GM12878 (cell line): ENCODE data around the gene INSYN2B. TPM values are rescaled to one million over a fixed set of nuclear protein-coding genes. Genes with fewer than 3 reads are reported as not detected.

Source experiments
- ATAC-seq: fragments of 200-7000 bp; cut with Tn5 transposase; 3 replicates; pipeline ENCODE4 v1.9.1; 2020; ENCODE audit warnings: mild to moderate bottlenecking, moderate library complexity
- BruUV-seq: library from RNA; stranded (reverse); fragments of 400-500 nt; replicated peaks from 2 replicates; lab custom pipeline; 2021; lab: Mats Ljungman, UMichigan
- CTCF ChIA-PET: fragments of 300-600 bp; sonication (Branson Sonifier 250); formaldehyde crosslinking; extraction: SDS; loops from one replicate; lab custom pipeline; 2021; ENCODE audit warnings: inconsistent platforms; lab: Yijun Ruan, JAX
- POLR2A ChIA-PET: fragments of 350-600 bp; formaldehyde crosslinking; extraction: SDS; loops from one replicate; lab custom pipeline; 2021; ENCODE audit warnings: inconsistent platforms; lab: Charles Lee
- RAD21 ChIA-PET: fragments of 300-600 bp; sonication (Branson Sonifier 250); formaldehyde crosslinking; loops from one replicate; lab custom pipeline; 2023; ENCODE audit warnings: antibody characterized with exemption; ENCODE audit not compliant: unreplicated experiment; lab: Charles Lee
- SMC1A ChIA-PET: fragments of 300-600 bp; sonication (Branson Sonifier 250); formaldehyde crosslinking; loops from one replicate; lab custom pipeline; 2023; ENCODE audit not compliant: unreplicated experiment, uncharacterized antibody; lab: Charles Lee
- DNase-seq: peaks from one replicate; pipeline ENCODE4 v3.0.0-alpha.2; 2011; ENCODE audit warnings: low read depth, low spot score
- FAIRE-seq: peaks from 3 replicates; lab custom pipeline; 2011; peaks lifted over from hg19 to GRCh38; lab: Jason Lieb, UNC
- H2AFZ ChIP-seq: 2 replicates; pipeline ENCODE4 v1.6.0; 2011; ENCODE audit warnings: low read depth, low read length, control low read depth; ENCODE audit not compliant: control insufficient read depth
- H3K27ac ChIP-seq: 2 replicates; pipeline ENCODE4 v1.5.1; 2011; ENCODE audit warnings: control low read depth; ENCODE audit not compliant: control insufficient read depth, insufficient read depth
- H3K27me3 ChIP-seq, 2 experiments: replicated peaks in 1 of 2; 2 replicates each; pipeline versions ENCODE4 v1.6.0 to v1.6.1; 2011; ENCODE audit warnings: low read length in 1 of 2; ENCODE audit not compliant: control insufficient read depth in 2 of 2, insufficient read depth in 2 of 2
- H3K36me3 ChIP-seq, 2 experiments: 2 replicates each; pipeline ENCODE4 v1.5.1; 2011; ENCODE audit warnings: low read length in 1 of 2; ENCODE audit not compliant: control insufficient read depth in 2 of 2, insufficient read depth in 2 of 2
- H3K4me1 ChIP-seq: 2 replicates; pipeline ENCODE4 v1.6.1; 2011; ENCODE audit warnings: mild to moderate bottlenecking, low read length, moderate library complexity, mixed read lengths; ENCODE audit not compliant: control insufficient read depth, insufficient read depth
- H3K4me2 ChIP-seq: 2 replicates; pipeline ENCODE4 v1.6.0; 2011; ENCODE audit warnings: control low read depth; ENCODE audit not compliant: control insufficient read depth, insufficient read depth
- H3K4me3 ChIP-seq: fragments of 200-600 bp; sonication (generic); 2 replicates; pipeline ENCODE4 v1.5.1; 2016
- H3K79me2 ChIP-seq: 2 replicates; pipeline ENCODE4 v1.6.0; 2011; ENCODE audit warnings: low read length; ENCODE audit not compliant: control insufficient read depth, insufficient read depth
- H3K9ac ChIP-seq: 2 replicates; pipeline ENCODE4 v1.8.0; 2011; ENCODE audit warnings: low read length, control low read depth, mixed read lengths; ENCODE audit not compliant: control insufficient read depth, insufficient read depth
- H3K9me3 ChIP-seq: replicated peaks from 3 replicates; pipeline ENCODE4 v1.5.1; 2011; ENCODE audit warnings: mild to moderate bottlenecking, low read length; ENCODE audit not compliant: control insufficient read depth, insufficient read depth
- H4K20me1 ChIP-seq: 2 replicates; pipeline ENCODE4 v1.6.0; 2011; ENCODE audit not compliant: control insufficient read depth, insufficient read depth
- CBFB ChIP-seq: IDR thresholded peaks from 2 replicates; pipeline ENCODE4 v1.6.1; 2016; ENCODE audit warnings: antibody characterized with exemption, low read depth
- EGR1 ChIP-seq, 2 experiments: IDR thresholded peaks; 1 replicate in 1 of 2; 2 replicates in 1 of 2; pipeline ENCODE4 v1.6.1; 2011 to 2012; ENCODE audit warnings: low read depth in 2 of 2, low read length in 2 of 2, borderline replicate concordance in 1 of 2, mild to moderate bottlenecking in 1 of 2, moderate library complexity in 1 of 2
- FOXM1 ChIP-seq: IDR thresholded peaks from 2 replicates; pipeline ENCODE4 v1.6.1; 2012; ENCODE audit warnings: low read depth, mild to moderate bottlenecking, inconsistent platforms, low read length, moderate library complexity
- IKZF2 ChIP-seq, 2 experiments: fragments of 450-650 bp; IDR thresholded peaks; 2 replicates each; pipeline ENCODE4 v1.6.1; 2017; ENCODE audit warnings: mild to moderate bottlenecking in 2 of 2, moderate library complexity in 2 of 2
- KDM1A ChIP-seq: fragments of 200-600 bp; sonication (generic); IDR thresholded peaks from 2 replicates; pipeline ENCODE4 v1.6.1; 2016; ENCODE audit warnings: borderline replicate concordance
- NR2F1 ChIP-seq: fragments of 450-650 bp; conservative IDR thresholded peaks from 2 replicates; pipeline ENCODE4 v1.6.1; 2017; ENCODE audit warnings: mild to moderate bottlenecking
- RB1 ChIP-seq: fragments of 450-650 bp; formaldehyde crosslinking; IDR thresholded peaks from 2 replicates; pipeline ENCODE4 v1.6.1; 2017; ENCODE audit warnings: mild to moderate bottlenecking, borderline replicate concordance
- RUNX3 ChIP-seq: IDR thresholded peaks from 2 replicates; pipeline ENCODE4 v1.6.1; 2012; ENCODE audit warnings: low read length, inconsistent platforms
- SIX5 ChIP-seq: IDR thresholded peaks from 2 replicates; pipeline ENCODE4 v1.6.1; 2011; ENCODE audit warnings: mild to moderate bottlenecking, low read depth, low read length, moderate library complexity; ENCODE audit not compliant: severe bottlenecking
- SREBF1 ChIP-seq: IDR thresholded peaks from 2 replicates; pipeline ENCODE4 v1.6.1; 2012; ENCODE audit warnings: mild to moderate bottlenecking, low read length
- TCF12 ChIP-seq: IDR thresholded peaks from 2 replicates; pipeline ENCODE4 v1.6.1; 2011; ENCODE audit warnings: low read depth, mild to moderate bottlenecking, low read length
- WRNIP1 ChIP-seq: IDR thresholded peaks from 2 replicates; pipeline ENCODE4 v1.6.1; 2011; ENCODE audit warnings: low read depth, low read length, improper control_type of control experiment, borderline replicate concordance
- ZBED1 ChIP-seq: IDR thresholded peaks from 2 replicates; pipeline ENCODE4 v1.6.1; 2016; ENCODE audit warnings: borderline replicate concordance
- WGBS: methylation state at CpG from one replicate; pipeline ENCODE4 v1.1.6; 2016; ENCODE audit warnings: low lambda C conversion rate; ENCODE audit not compliant: insufficient replicate concordance, insufficient coverage; ENCODE audit errors: missing lambda C conversion rate; 5-methylcytosine and 5-hydroxymethylcytosine counted together
- in situ Hi-C: fragments of 300-500 bp; cut with MboI; formaldehyde crosslinking; loops from 9 replicates; pipeline ENCODE4 v1.14.3; 2018; ENCODE audit warnings: mixed read lengths
- intact Hi-C: fragments of 100-400 bp; cut with micrococcal nuclease; formaldehyde crosslinking; loops from one replicate; pipeline ENCODE4 v1.14.2; 2022; ENCODE audit not compliant: unreplicated experiment
- polyA plus RNA-seq, 11 experiments: library from polyadenylated mRNA; depleted of rRNA in 4 of 11; unstranded in 6 of 11; stranded (reverse) in 5 of 11; fragments of >200 nt; fragmentation: Nextera tagmentation in 4 of 11; fragmentation: Illumina TruSeq in 1 of 11; extraction: Ambion mirVana in 4 of 11; extraction: Trizol in 1 of 11; gene quantifications; 1 replicate in 1 of 11; 2 replicates in 10 of 11; pipeline versions ENCODE4 v1.2.1 to v1.2.3, GENCODE V29; 2011 to 2016; ENCODE audit warnings: inconsistent platforms in 2 of 11, missing spikeins in 2 of 11, low read depth in 1 of 11
- total RNA-seq, 4 experiments: library from RNA; depleted of rRNA in 3 of 4; stranded (reverse); fragments of >200 nt in 3 of 4; fragmentation: Illumina TruSeq in 1 of 4; extraction: Trizol in 1 of 4; gene quantifications; 2 replicates each; pipeline versions ENCODE4 v1.2.1 to v1.2.3, GENCODE V29; 2013 to 2021
- TF ChIP-seq, protein P1 (sequence below): IDR thresholded peaks from 2 replicates; pipeline ENCODE4 v1.6.1; 2012; ENCODE audit warnings: low read depth, low read length, improper control_type of control experiment
- TF ChIP-seq, protein P2 (sequence below): fragments of 450-650 bp; IDR thresholded peaks from 2 replicates; pipeline ENCODE4 v1.6.1; 2016; ENCODE audit warnings: mild to moderate bottlenecking
- TF ChIP-seq, protein P3 (sequence below): IDR thresholded peaks from 2 replicates; pipeline ENCODE4 v1.6.1; 2011; ENCODE audit warnings: borderline replicate concordance, low read depth, mild to moderate bottlenecking, moderate library complexity, mixed read lengths, low read length; ENCODE audit not compliant: insufficient read depth; ENCODE audit errors: extremely low read length

INSYN2B gene
- total and polyA plus RNA-seq, 10 of the 15 experiments (the other 5 are each of a cell fraction or from before 2014, with no cell fraction given): 0.05 to 0.27 (median 0.13) TPM; not detected in 7

DNA sequence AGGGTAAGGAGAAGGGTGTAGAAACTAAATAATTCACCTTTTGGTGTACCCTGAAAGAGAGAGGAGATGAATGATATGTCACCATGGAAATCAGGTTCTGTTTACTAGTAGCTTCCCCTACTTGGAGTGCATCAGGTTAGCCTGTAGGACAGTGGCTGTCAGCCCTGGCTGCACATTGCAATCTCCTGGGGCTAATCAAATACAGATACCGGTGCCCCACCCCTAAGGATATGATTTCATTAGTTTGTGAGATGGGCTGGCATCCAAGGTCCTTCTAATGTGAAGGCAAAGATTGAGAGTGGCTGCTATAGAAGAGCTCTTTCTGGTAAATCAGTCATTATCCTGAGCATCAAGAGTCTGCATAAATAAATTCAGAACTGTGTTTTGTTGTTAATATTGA is 47.2 kb downstream of the INSYN2B start (continued):
- TF ChIP-seq, protein P1, sequence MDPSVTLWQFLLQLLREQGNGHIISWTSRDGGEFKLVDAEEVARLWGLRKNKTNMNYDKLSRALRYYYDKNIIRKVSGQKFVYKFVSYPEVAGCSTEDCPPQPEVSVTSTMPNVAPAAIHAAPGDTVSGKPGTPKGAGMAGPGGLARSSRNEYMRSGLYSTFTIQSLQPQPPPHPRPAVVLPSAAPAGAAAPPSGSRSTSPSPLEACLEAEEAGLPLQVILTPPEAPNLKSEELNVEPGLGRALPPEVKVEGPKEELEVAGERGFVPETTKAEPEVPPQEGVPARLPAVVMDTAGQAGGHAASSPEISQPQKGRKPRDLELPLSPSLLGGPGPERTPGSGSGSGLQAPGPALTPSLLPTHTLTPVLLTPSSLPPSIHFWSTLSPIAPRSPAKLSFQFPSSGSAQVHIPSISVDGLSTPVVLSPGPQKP: no peak
- no peak for TF ChIP-seq NR2F1
- TF ChIP-seq, protein P2, sequence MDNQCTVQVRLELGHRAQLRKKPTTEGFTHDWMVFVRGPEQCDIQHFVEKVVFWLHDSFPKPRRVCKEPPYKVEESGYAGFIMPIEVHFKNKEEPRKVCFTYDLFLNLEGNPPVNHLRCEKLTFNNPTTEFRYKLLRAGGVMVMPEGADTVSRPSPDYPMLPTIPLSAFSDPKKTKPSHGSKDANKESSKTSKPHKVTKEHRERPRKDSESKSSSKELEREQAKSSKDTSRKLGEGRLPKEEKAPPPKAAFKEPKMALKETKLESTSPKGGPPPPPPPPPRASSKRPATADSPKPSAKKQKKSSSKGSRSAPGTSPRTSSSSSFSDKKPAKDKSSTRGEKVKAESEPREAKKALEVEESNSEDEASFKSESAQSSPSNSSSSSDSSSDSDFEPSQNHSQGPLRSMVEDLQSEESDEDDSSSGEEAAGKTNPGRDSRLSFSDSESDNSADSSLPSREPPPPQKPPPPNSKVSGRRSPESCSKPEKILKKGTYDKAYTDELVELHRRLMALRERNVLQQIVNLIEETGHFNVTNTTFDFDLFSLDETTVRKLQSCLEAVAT: no peak
- TF ChIP-seq EGR1 (IDR thresholded peaks at IDR 0.05; ENCODE audit: borderline replicate concordance in 1 of 2, low read depth in 2 of 2, low read length in 2 of 2): no peak

DNA sequence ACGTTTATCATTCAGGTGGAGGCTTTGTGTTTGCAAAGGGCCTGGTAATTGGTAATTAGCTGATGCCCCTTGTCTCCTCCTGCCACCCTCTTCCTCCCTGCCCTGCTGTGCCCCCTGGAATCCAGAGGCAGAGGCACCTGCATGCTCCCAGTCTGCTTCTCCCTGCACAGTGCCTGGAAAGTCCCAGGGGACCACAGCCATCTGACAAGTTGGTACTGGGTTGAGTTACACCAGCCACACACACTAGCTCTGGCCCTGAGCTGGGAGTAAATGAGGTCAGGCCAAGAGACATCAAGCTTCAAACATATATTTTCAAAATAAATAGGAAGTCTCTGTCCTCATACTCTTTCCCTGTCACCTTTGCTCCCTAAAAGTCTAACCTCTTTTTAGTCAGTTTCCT is 56.3 kb downstream of the INSYN2B start:
- H3K36me3 ChIP-seq: peaks cover 2 to 9% of the 10 kb centered on the region in 2 experiments; a peak in 3 of 4 replicates
- H3K4me1 ChIP-seq: peaks cover 5% of the 10 kb centered on the region; the same call in 1 of the 2 replicates
- no TSS peak for BruUV-seq
- POLR2A ChIA-PET: interaction anchor here (1.2 to 1.6 kb wide), 2 partner anchors 19 to 118 kb away, joined by 3 read pairs; no protein-coding TSS in a partner anchor
- peak; percentile 27 for DNase-seq
- no peaks in the 10 kb centered on the region for H3K27me3 ChIP-seq
- no peaks in the 10 kb centered on the region for H3K9me3 ChIP-seq
- no peak overlapping the region for H3K4me3 ChIP-seq
- RAD21 ChIA-PET: interaction anchor here (0.7 to 1.8 kb wide), 6 partner anchors 19 to 222 kb away, joined by 3 to 4 read pairs (median 4); no protein-coding TSS in a partner anchor
- CTCF ChIA-PET: interaction anchor here (1.0 to 1.3 kb wide), 3 partner anchors 56 to 222 kb away, joined by 3 read pairs; no protein-coding TSS in a partner anchor
- no peak overlapping the region for H2AFZ ChIP-seq
- no peaks in the 10 kb centered on the region; the same call in 1 of the 2 replicates for H3K79me2 ChIP-seq
- intact Hi-C loops: no loop called here
- no peaks in the 10 kb centered on the region for H4K20me1 ChIP-seq
- H3K4me2 ChIP-seq: no peak overlapping the region
- FAIRE-seq: no peak
- H3K9ac ChIP-seq: no peak overlapping the region
- in situ Hi-C loops: no loop called here
- peak; percentile 92 for ATAC-seq
- WGBS: 90% methylated on average over 1 of the region's 1 CpG
- SMC1A ChIA-PET: interaction anchor here (0.8 to 3.0 kb wide), 12 partner anchors 9 to 221 kb away, joined by 3 to 13 read pairs (median 4); partner anchors contain the start of gene INSYN2B
- peak overlapping the region; percentile 52 for H3K27ac ChIP-seq
- TF ChIP-seq ZBED1 (no peak), CBFB (no peak), RB1 (no peak), FOXM1 (no peak), RUNX3 (peak; percentile 41; the same call in 1 of the 2 replicates), KDM1A (no peak), IKZF2 (IDR thresholded peaks at IDR 0.05) (0 out of 4 replicates have a peak, but pooled peaks of 1 of the 2 experiments have one; percentile 23), TCF12 (no peak), SREBF1 (no peak), WRNIP1 (no peak), SIX5 (no peak)
- TF ChIP-seq, protein P3, sequence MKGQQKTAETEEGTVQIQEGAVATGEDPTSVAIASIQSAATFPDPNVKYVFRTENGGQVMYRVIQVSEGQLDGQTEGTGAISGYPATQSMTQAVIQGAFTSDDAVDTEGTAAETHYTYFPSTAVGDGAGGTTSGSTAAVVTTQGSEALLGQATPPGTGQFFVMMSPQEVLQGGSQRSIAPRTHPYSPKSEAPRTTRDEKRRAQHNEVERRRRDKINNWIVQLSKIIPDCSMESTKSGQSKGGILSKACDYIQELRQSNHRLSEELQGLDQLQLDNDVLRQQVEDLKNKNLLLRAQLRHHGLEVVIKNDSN: no peak
